NCI-H128 (cell line): ENCODE results near the gene LRRN2.
"Not testable (repeated sequence)": the region's sequence is repeated elsewhere in the genome, so short reads cannot be mapped to it uniquely, and the experiment has no call there.

ENCODE experiments used
- DNase-seq: peaks from one replicate; lab custom pipeline; 2025; ENCODE audit not compliant: unreplicated experiment; lab: John Stamatoyannopoulos, UW

LRRN2 gene

DNA sequence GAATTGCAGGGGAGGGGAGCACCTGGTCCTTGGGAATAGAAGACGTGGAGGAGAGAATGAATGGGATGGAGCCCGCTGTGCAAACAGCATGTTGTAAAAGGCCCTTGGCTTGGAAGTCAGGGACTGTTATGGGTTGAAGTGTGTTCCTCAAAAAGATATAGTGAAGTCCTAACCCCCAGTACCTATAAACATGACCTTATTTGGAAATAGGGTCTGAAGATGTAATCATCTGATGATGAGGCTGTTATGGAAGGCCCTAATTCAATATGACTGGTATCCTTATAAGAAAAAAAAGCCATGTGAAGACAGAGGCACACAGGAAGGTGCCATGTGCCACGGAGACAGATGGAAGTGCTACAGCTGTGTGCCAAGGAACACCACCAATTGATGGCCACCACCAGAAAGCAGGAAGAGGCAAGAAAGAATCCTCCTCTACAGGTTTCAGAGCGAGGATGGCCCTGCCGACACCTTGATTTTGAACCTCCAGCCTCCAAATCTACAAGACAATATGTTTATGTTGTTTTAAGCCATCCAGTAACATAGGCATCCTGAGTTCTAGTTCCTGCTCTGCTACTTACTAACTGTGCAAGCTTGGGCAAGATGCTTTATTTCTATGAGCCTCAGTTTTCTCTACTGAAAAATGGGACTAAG, 51.2 kb downstream of the LRRN2 start:
- DNase-seq: no peak

DNA sequence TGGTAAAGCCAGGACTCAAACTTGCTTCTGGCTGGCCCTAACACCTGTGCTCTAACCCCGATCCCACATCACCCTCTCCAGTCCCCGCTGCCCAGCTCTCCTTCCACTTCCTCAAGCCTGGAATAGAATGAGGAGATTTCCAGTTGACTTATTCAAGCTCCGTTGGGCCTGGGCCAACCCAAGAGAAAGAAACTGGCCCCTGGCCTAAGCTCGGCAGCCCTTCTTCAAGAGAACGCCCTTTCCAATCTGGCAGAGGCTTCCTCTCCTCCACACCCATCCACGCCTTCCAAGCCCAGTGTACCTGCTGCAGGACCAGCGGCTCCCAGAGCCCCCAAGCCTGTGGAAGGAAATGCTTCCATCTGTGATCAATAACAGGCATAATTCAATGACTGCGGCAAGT, 51.9 kb downstream of the LRRN2 start:
- DNase-seq: no peak

DNA sequence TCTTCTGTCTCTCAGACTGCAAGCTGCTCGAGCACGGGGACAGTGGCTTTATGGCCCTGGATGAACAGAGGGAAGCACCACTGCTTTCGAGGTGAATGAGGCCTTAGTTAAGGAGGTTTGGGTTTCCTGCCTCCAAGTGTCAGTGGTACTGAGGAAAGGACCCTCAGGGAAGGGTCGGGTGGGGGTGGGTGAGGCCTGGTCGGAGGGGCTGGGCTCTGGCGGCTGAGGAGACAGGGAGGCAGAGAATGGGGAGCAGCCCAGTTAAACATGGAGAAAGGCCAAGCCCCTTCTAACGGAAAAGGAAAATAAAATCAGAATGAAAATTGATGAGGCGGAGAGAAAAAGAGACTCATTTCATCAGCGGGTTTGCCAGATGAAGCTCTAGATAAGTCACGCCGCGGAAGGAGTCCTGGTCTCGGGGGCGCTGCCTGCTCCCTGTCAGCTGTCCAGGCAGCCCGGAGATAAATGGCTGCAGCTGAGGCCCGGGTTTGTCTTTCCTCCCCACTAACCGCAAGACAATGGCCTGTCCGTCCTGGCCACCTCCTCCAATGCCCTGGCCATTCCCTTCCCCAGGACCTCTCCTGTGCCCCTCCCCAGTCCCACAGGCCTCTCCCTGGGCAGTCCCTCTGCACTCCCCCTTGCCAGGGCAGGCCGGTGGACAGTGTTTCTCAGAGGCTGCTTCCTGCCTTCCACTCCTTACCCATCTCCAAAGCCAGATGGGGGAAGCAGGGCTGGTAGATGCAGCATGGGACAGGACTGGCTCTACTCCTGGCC, 55.2 kb downstream of the LRRN2 start:
- no peak for DNase-seq

GRCh38 chr1:204629459-204629858, 56.1 kb downstream of the LRRN2 start:
- DNase-seq: not testable (repeated sequence)

DNA sequence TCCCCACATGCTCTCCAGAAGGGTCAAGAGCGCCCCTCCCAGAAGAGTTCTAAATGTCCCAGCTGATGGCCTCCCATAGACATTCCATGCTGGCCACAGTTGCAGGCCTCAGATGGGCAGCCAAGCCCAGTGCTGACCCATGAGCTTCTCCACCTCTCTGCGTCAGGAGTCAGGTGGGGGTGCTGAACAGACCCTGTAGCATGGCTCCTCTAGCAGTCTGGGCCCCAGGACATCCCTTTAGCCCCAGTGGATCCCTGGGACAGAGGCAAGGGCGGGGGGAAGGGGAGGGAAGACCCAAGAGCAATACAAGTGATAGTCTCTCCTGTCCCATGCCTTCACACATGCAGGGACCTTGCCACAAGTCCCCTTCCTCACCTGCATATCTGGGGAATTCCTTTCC, 56.7 kb downstream of the LRRN2 start:
- DNase-seq: no peak

DNA sequence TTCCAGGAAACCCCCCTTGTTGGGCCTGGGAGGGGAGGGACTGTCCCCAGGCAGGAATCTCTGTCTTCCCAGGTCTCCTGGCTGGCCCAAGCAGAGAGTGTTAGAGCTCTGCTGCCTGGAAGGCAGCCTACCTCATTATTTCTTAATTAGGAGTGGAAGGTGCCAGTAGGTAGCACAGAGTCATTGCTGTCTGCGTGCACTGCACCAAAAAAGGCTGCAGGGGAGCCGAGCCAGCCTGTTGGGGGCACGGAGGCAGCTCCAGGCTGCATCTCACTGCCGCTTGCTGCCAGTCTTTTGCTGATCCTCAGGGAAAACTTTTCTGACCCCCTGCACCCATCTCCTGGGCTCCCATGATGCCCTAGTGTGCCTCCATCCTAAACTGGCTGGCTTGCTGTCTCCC, 58.1 kb downstream of the LRRN2 start:
- DNase-seq: no peak

- no peak for DNase-seq
These were observed 59.2 kb downstream of the LRRN2 start for GRCh38 chr1:204626381-204626780.

GRCh38 chr1:204624631-204625216, 60.8 kb downstream of the LRRN2 start:
- DNase-seq: no peak

GRCh38 chr1:204623894-204624361, 61.6 kb downstream of the LRRN2 start:
- DNase-seq: no peak

GRCh38 chr1:204623365-204623893, 62.1 kb downstream of the LRRN2 start:
- DNase-seq: no peak

GRCh38 chr1:204621996-204622395, 63.5 kb downstream of the LRRN2 start:
- DNase-seq: no peak

GRCh38 chr1:204621396-204621795, 64.1 kb downstream of the LRRN2 start:
- no peak for DNase-seq

DNA sequence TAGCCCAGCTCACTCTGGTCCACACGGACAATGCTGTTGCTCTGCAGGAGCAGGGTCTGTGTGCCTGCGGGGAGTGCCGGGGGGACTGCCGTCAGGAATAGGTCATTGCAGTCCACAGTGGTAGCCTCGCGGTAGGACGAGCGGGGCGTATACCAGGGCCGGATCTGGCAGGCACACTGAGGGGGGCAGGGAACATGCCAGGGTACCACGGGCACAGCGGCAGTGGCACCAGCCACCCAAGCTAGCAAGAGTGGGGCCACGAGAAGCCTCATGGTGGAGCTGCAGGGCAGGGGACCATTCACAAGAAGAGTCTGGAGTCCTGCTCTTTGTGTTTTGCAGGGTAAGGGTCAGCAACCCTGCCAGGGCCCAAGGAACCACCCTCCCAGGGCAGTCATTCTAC, 65.8 kb downstream of the LRRN2 start:
- DNase-seq: no peak

DNA sequence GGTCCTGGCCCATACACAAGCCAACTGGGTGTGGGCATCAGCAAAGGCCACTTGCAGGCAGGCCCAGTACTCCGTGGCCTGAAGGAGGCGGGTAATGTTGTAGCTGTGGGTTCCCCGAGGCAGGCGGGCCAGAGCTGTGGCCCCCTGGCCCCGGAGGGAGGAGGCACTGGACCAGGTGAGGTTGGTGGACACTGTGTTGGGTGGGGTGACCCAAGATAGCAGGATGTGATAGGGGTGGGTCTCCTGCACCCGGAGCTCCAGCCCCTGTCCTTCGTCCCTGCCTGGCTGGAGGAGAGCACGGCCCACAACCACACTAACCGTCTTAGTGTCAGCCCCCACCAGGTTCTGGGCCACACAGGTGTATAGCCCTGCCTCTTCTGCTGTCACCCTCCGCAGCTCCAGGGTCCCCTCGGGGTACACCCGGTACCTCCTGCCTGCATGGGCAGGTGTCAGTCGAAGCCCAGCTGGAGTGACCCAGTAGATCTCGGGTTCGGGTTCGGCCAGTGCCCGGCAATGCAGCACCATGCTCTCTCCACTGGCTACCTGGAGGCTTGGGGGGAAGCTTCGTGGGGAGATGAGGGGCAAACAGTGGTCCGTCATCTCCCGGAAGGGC, 67.3 kb downstream of the LRRN2 start:
- no peak for DNase-seq

GRCh38 chr1:204617256-204618147, 68.0 kb downstream of the LRRN2 start:
- no peak for DNase-seq

- DNase-seq: no peak
These were observed 68.9 kb downstream of the LRRN2 start for GRCh38 chr1:204616641-204617040.

GRCh38 chr1:204615881-204616280, 69.7 kb downstream of the LRRN2 start:
- DNase-seq: no peak

DNA sequence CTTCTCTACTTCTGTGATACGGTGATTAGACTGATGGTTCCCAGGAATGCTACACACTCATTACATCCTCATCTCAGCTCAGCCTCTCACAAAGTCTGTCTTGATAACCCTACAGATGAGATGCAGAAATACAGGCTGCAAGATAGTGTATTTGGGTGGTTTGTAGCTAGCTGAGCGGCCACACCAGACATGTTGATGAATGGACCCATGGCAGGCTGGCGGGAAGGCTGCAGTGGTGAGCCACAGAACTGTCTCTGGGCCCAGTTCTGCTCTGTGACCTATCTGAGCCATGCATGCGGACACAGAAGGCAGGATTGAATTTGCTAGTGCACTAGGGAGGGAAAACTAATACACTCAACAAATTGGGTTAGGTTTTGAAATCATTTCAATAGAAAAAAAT, 71.9 kb downstream of the LRRN2 start:
- no peak for DNase-seq

DNA sequence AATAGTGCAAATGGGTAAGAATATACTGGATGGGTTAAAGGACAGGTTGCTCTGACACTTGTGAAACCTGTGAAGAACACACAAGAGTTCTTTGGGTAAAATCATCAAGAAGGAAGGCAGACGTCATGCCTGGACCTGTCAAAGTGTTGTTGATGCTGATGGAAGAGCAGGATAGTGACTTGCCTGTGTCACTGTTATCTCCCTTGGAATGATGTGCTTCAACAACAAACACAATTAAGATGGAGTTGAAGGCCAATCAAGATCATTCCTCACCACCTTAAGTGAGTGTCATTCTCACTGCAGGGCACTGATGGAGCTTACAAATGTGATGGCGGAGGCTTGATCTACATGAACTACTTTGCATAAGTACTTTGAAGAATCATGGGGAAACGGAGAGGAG, 73.2 kb downstream of the LRRN2 start:
- no peak for DNase-seq

DNA sequence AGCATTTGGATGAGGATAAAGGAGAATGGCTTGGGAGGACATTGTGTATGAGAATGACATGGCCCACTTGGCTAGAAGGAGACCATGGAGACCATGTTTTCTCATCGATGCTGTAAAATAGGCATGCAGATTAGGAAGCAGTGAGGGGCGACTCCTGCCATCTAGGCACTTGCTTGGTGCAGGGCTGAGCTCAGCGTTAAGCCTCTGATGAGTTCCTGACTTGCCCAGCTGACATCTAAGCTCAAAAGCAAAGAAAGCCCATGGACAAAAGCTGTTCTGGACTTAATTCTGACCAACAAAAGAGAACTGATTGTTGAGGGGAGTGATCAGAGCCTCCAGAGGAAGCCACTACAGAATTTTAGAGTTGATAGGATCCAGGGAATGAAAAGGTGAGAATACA, 74.5 kb downstream of the LRRN2 start:
- no peak for DNase-seq

DNA sequence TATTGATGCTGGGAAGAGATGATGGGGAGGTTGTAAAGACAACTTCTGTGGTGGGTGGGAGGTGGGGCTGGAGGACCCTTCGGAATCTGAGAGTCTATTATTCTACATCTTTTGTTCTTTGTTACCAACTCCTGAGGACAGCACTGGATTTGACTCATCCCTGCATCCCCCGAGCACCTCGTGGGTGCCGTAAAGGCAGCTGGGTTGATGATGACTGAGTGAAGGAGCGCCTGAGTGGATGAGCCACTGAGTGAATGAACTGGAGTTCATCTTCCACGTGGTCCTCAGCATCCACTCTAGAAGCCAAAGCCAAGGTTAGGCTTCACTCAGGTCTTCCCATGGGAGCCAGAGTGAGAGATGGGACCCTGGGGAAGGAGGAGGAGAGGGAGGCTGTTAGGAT, 77.6 kb downstream of the LRRN2 start:
- no peak for DNase-seq
